ENCODE measurements around the gene KCTD17. TPM values are rescaled to one million over a fixed set of nuclear protein-coding genes. Genes with fewer than 3 reads are reported as not detected.
A peak's percentile ranks its signal among the peaks of the same experiment; 100 is the strongest.

Gene KCTD17
- total RNA-seq, 1 experiment from 2014 or later, result 19.8 TPM

DNA sequence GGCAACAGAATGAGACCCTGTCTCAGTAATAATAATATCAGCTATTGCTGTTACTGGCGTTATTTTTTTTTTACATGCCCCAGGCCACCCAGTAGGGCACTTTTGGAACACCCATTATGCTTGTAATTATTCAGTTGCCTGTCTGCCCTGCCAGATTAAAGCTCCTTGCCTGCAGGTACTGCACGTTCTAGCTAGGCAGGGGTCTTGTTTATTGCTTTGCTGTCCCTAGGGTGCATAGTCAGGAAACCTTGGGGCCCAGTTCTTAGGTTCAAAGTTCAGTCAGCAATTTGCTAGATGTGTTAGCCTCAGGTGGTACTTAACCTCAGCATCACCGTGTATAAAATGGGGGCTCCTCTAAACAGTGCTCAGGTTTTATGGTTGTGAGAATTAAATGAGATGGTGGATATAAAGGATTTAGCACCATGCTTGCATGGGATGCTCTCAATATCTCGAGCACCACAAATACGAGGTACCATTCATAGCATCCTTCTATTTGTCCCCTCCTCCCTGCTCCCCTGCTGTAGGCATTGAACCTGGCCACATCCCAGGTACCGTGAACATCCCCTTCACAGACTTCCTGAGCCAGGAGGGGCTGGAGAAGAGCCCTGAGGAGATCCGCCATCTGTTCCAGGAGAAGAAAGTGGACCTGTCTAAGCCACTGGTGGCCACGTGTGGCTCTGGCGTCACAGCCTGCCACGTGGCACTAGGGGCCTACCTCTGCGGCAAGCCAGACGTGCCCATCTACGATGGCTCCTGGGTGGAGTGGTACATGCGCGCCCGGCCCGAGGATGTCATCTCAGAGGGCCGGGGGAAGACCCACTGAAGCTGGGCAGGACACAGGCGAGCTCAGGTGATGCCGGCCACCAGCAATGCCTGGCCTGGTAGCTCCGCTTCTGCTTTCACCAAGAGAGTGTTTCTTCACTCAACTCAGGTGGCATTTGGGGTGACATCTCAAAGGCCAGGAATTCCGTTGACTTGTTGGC lies 22.6 kb upstream of the KCTD17 start:
- no peaks in the 10 kb centered on the region for H3K9me3 Mint-ChIP-seq (ENCODE audit: low read depth, unreplicated experiment)
- no TSS peak for BruUV-seq (replicated peaks)
- no peak overlapping the region for H3K4me3 Mint-ChIP-seq (ENCODE audit: low read depth, unreplicated experiment)
- no peak overlapping the region for H3K27ac Mint-ChIP-seq (ENCODE audit: unreplicated experiment)
- TF ChIP-seq, protein P1, sequence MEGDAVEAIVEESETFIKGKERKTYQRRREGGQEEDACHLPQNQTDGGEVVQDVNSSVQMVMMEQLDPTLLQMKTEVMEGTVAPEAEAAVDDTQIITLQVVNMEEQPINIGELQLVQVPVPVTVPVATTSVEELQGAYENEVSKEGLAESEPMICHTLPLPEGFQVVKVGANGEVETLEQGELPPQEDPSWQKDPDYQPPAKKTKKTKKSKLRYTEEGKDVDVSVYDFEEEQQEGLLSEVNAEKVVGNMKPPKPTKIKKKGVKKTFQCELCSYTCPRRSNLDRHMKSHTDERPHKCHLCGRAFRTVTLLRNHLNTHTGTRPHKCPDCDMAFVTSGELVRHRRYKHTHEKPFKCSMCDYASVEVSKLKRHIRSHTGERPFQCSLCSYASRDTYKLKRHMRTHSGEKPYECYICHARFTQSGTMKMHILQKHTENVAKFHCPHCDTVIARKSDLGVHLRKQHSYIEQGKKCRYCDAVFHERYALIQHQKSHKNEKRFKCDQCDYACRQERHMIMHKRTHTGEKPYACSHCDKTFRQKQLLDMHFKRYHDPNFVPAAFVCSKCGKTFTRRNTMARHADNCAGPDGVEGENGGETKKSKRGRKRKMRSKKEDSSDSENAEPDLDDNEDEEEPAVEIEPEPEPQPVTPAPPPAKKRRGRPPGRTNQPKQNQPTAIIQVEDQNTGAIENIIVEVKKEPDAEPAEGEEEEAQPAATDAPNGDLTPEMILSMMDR (IDR thresholded peaks at IDR 0.05; ENCODE audit: unreplicated experiment), result no peak
- intact Hi-C loops (cut with micrococcal nuclease; ENCODE audit: unreplicated experiment), result no loop called here
- DNase-seq, result no peak
- H3K4me1 Mint-ChIP-seq (ENCODE audit: low read depth, unreplicated experiment), result peaks cover 38% of the 10 kb centered on the region
- H3K27me3 Mint-ChIP-seq (ENCODE audit: unreplicated experiment), result no peaks in the 10 kb centered on the region
- peaks cover 69% of the 10 kb centered on the region for H3K36me3 Mint-ChIP-seq (ENCODE audit: insufficient read depth, unreplicated experiment)
- CTCF ChIA-PET, result no interaction called here

DNA sequence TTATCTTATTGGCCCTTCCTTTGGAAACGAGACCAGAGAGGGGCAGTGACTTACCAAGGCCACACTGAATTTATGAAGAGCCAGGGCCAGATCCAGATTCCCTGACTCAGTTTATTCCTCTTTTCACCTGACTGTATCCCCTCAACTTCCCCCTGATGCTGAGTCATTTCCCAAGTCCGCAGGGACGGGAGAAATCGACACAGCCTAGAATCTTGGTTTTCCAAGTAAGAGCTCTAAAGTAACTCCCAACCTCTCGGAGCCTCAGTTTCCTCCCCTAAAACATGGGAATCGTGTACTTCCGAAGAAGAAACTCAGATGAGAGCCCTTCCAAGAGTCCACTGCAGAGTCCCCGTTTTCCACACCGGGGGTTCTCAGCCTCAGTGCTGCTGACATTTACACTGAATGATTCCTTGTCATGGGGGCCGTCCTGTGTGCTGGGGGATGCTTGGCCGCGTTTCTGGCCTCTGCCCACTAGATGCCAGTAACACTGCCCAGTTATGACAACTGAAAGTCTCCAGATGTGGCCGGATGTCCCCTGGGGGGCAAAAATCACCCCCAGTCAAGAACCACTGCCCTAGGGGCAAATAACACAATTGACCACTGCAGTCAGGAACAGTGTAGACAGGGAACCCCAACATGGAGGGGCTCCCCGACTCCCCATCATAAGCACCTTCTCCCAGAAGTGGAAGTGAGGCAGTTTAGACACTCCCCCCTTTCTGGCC lies 20.8 kb upstream of the KCTD17 start:
- Mint-ChIP-seq H3K27me3 (ENCODE audit: unreplicated experiment) (no peaks in the 10 kb centered on the region), H3K4me1 (ENCODE audit: low read depth, unreplicated experiment) (peaks cover 46% of the 10 kb centered on the region), H3K36me3 (ENCODE audit: insufficient read depth, unreplicated experiment) (peaks cover 56% of the 10 kb centered on the region), H3K4me3 (ENCODE audit: low read depth, unreplicated experiment) (no peak overlapping the region), H3K9me3 (ENCODE audit: low read depth, unreplicated experiment) (no peaks in the 10 kb centered on the region), H3K27ac (ENCODE audit: unreplicated experiment) (peak overlapping the region; percentile 100)
- CTCF ChIA-PET, result interaction anchor here (1.0 to 4.5 kb wide), 2 partner anchors 9 to 14 kb away, joined by 3 to 46 read pairs; no protein-coding TSS in a partner anchor
- TF ChIP-seq, protein P1 (IDR thresholded peaks at IDR 0.05; ENCODE audit: unreplicated experiment), result no peak
- intact Hi-C loops (cut with micrococcal nuclease; ENCODE audit: unreplicated experiment), result no loop called here
- BruUV-seq (replicated peaks), result no TSS peak
- no peak for DNase-seq

DNA sequence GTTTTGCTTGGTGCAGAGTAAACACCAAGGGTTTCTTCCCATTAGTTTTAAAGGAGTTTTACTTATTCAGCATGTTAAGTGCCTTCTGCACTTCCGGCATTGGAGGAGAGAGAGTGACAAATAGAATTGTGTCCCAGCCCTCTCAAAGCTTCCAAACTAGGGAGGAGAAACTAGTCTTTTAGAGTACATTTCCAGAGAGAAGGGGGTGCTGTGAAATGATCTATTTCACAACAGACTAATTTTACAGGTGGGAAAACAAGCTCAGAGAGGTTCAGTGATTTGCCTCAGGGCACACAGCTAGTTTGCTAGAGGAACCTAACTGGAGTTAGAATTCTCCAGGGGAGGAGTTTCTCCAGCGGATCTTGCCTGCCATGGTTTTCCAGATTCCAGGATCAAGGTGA lies 19.4 kb upstream of the KCTD17 start:
- peak overlapping the region; percentile 100 for H3K27ac Mint-ChIP-seq (ENCODE audit: unreplicated experiment)
- peaks cover 51% of the 10 kb centered on the region for H3K36me3 Mint-ChIP-seq (ENCODE audit: insufficient read depth, unreplicated experiment)
- TF ChIP-seq, protein P1 (IDR thresholded peaks at IDR 0.05; ENCODE audit: unreplicated experiment), result no peak
- intact Hi-C loops (cut with micrococcal nuclease; ENCODE audit: unreplicated experiment), result no loop called here
- CTCF ChIA-PET, result interaction anchor here (0.6 to 4.5 kb wide), 11 partner anchors 11 to 465 kb away, joined by 3 to 46 read pairs (median 4); no protein-coding TSS in a partner anchor
- H3K27me3 Mint-ChIP-seq (ENCODE audit: unreplicated experiment), result no peaks in the 10 kb centered on the region
- TSS peak; percentile 95 for BruUV-seq (replicated peaks)
- H3K4me1 Mint-ChIP-seq (ENCODE audit: low read depth, unreplicated experiment), result peaks cover 52% of the 10 kb centered on the region
- H3K9me3 Mint-ChIP-seq (ENCODE audit: low read depth, unreplicated experiment), result no peaks in the 10 kb centered on the region
- H3K4me3 Mint-ChIP-seq (ENCODE audit: low read depth, unreplicated experiment), result peak overlapping the region; percentile 63
- DNase-seq, result no peak

Data from Calu3 (cell line).